Motor neuron (in vitro differentiated cells): Measurements from ENCODE around the gene S100P. TPM values are rescaled to one million over a fixed set of nuclear protein-coding genes. Genes with fewer than 3 reads are reported as not detected.

Source experiments
- ATAC-seq, 8 experiments: fragments of 200-7000 bp; cut with Tn5 transposase; replicated peaks in 6 of 8; 2 replicates each; pipeline ENCODE4 v1.8.0; 2021; ENCODE audit warnings: mild to moderate bottlenecking in 8 of 8, moderate library complexity in 8 of 8
- H3K27ac ChIP-seq, 2 donors: fragments of 250-450 bp; sonication (Bioruptor Pico); 2 replicates each; pipeline ENCODE4 v1.9.0; 2021; ENCODE audit warnings: antibody characterized with exemption in 2 of 2, mild to moderate bottlenecking in 2 of 2, moderate library complexity in 1 of 2
- H3K4me1 ChIP-seq, 2 donors: fragments of 250-450 bp; sonication (Bioruptor Pico); replicated peaks in 1 of 2; 2 replicates each; pipeline ENCODE4 v1.6.1; 2021; ENCODE audit warnings: antibody characterized with exemption in 2 of 2, mild to moderate bottlenecking in 2 of 2, moderate library complexity in 1 of 2
- H3K4me3 ChIP-seq, 5 donors: fragments of 250-450 bp; sonication (Bioruptor Pico); 2 replicates each; pipeline ENCODE4 v1.9.0; 2021; ENCODE audit warnings: antibody characterized with exemption in 5 of 5, mild to moderate bottlenecking in 5 of 5, moderate library complexity in 4 of 5
- WGBS, 10 experiments: fragments of 450-650 bp; shearing (Covaris generic); methylation state at CpG; one replicate each; pipeline ENCODE4 v1.0.0; 2022; 5-methylcytosine and 5-hydroxymethylcytosine counted together
- in situ Hi-C, 9 experiments: fragments of 400-800 bp; cut with MboI; loops; one replicate each; pipeline ENCODE4 v1.15.0; 2021; ENCODE audit warnings: low sequenced_read_pairs in 9 of 9, low pct_unique_long_range_greater_than_20kb in 2 of 9; ENCODE audit not compliant: unreplicated experiment in 9 of 9
- total RNA-seq, 8 experiments: library from RNA; unstranded; fragments of 300-600 nt; gene quantifications; 2 replicates each; pipeline versions ENCODE4 v1.2.3 to v1.2.4, GENCODE V29; 2022

S100P gene
- total RNA-seq, 8 experiments from 2014 or later = 0.64 to 11.9 (median 2.3) TPM; not detected in 1

GRCh38 chr4:6732441-6733357 lies 39.0 kb downstream of the S100P start:
- in situ Hi-C loops = no loop called here
- WGBS, 10 experiments = 0 to 91% (median 80%) methylated on average over 1 to 10 of the region's 21 CpGs; no CpG with 5 or more reads in 3 of the 10 experiments
- H3K27ac ChIP-seq = no peak overlapping the region
- ATAC-seq = peak; percentile 72 to 100 (median 86)
- no peak overlapping the region for H3K4me3 ChIP-seq
- H3K4me1 ChIP-seq = peaks cover 8 to 16% of the 10 kb centered on the region in 2 donors

- 83 to 100% (median 89%) methylated on average over 2 to 10 of the region's 27 CpGs; no CpG with 5 or more reads in 2 of the 10 experiments for WGBS, 10 experiments
- H3K4me3 ChIP-seq = no peak overlapping the region
- ATAC-seq = no peak
- in situ Hi-C loops = no loop called here
- H3K27ac ChIP-seq = no peak overlapping the region
- H3K4me1 ChIP-seq = peaks cover 5 to 16% of the 10 kb centered on the region in 2 donors
These were observed 39.9 kb downstream of the S100P start for GRCh38 chr4:6733358-6734164.

GRCh38 chr4:6734165-6734786 lies 40.6 kb downstream of the S100P start:
- WGBS, 10 experiments = 60 to 100% (median 79%) methylated on average over 1 to 9 of the region's 16 CpGs; no CpG with 5 or more reads in 6 of the 10 experiments
- in situ Hi-C loops = no loop called here
- peak in 2 of 8 experiments; percentile 19 to 26 for ATAC-seq
- Histone ChIP-seq H3K27ac (no peak overlapping the region), H3K4me1 (peaks cover 5 to 16% of the 10 kb centered on the region in 2 donors), H3K4me3 (no peak overlapping the region)

- H3K4me1 ChIP-seq = no peaks in the 10 kb centered on the region
- H3K4me3 ChIP-seq = no peak overlapping the region
- whole genome bisulfite sequencing, 10 experiments = 50 to 100% (median 82%) methylated on average over 1 to 4 of the region's 4 CpGs
- ATAC-seq = no peak
- H3K27ac ChIP-seq = no peak overlapping the region
- in situ Hi-C loops = no loop called here
These were observed 46.2 kb downstream of the S100P start for GRCh38 chr4:6739920-6740319.

GRCh38 chr4:6740347-6740746 lies 46.7 kb downstream of the S100P start:
- WGBS, 10 experiments = 40 to 100% (median 86%) methylated on average over 1 to 7 of the region's 8 CpGs; no CpG with 5 or more reads in 4 of the 10 experiments
- ATAC-seq = no peak
- in situ Hi-C loops = no loop called here
- H3K27ac ChIP-seq = no peak overlapping the region
- H3K4me3 ChIP-seq = no peak overlapping the region
- H3K4me1 ChIP-seq = no peaks in the 10 kb centered on the region

GRCh38 chr4:6742507-6742906 lies 48.8 kb downstream of the S100P start:
- in situ Hi-C loops = no loop called here
- ATAC-seq = no peak
- Histone ChIP-seq H3K27ac (no peak overlapping the region), H3K4me3 (no peak overlapping the region), H3K4me1 (peaks cover 0 to 6% of the 10 kb centered on the region in 2 donors)
- 5 to 86% (median 63%) methylated on average over 1 to 2 of the region's 2 CpGs for WGBS, 10 experiments

- H3K4me1 ChIP-seq = peaks cover 0 to 6% of the 10 kb centered on the region in 2 donors
- in situ Hi-C loops = no loop called here
- no peak overlapping the region for H3K27ac ChIP-seq
- WGBS, 10 experiments = 33 to 83% (median 67%) methylated on average over 1 to 10 of the region's 11 CpGs; no CpG with 5 or more reads in 1 of the 10 experiments
- no peak for ATAC-seq
- H3K4me3 ChIP-seq = no peak overlapping the region
These were observed 49.3 kb downstream of the S100P start for GRCh38 chr4:6742989-6743388.

Other genes starting within 250 kb of the S100P start
- 10 to 100 TPM in 2 of 8 experiments, 1 to 10 TPM in 5, under 1 TPM in 1; 0.24 to 32.4 (median 4.9) TPM for gene PPP2R2C, start 221.3 kb upstream of the S100P start, total RNA-seq
- 10 to 100 TPM in 4 of 8 experiments, 1 to 10 TPM in 4; 4.0 to 36.3 (median 12.2) TPM for gene MAN2B2, start 118.7 kb upstream of the S100P start, total RNA-seq
- gene MRFAP1, start 53.2 kb upstream of the S100P start, total RNA-seq = 100 to 1,000 TPM; 185 to 378 (median 303) TPM
- gene MRFAP1L1, start 16.0 kb downstream of the S100P start, total RNA-seq = 100 to 1,000 TPM in 3 of 8 experiments, 10 to 100 TPM in 5; 59.6 to 135 (median 91.4) TPM
- 10 to 100 TPM; 11.6 to 23.0 (median 14.6) TPM for gene BLOC1S4, start 22.3 kb downstream of the S100P start, total RNA-seq
- gene KIAA0232, start 88.8 kb downstream of the S100P start, total RNA-seq = 10 to 100 TPM; 18.2 to 42.5 (median 35.8) TPM
- gene TBC1D14, start 215.9 kb downstream of the S100P start, total RNA-seq = 10 to 100 TPM; 35.9 to 76.1 (median 49.8) TPM